Heart right ventricle (tissue), 16 donors: ENCODE data around the gene DSG2. TPM values are rescaled to one million over a fixed set of nuclear protein-coding genes. Genes with fewer than 3 reads are reported as not detected.

Experiments
- ATAC-seq, 8 donors: fragments of 200-7000 bp; cut with Tn5 transposase; one replicate each; pipeline ENCODE4 v1.9.1; 2020; ENCODE audit warnings: mild to moderate bottlenecking in 8 of 8, moderate library complexity in 8 of 8, moderate number of reproducible peaks in 1 of 8
- DNase-seq, 2 donors: peaks; one replicate each; pipeline ENCODE4 v3.0.0-alpha.2; 2020
- H3K27ac ChIP-seq, 10 donors: fragments of 200-600 bp; sonication (generic) in 2 of 10; one replicate each; pipeline versions ENCODE4 v1.5.0 to v1.8.0; 2020 to 2022; ENCODE audit warnings: mild to moderate bottlenecking in 3 of 10
- H3K27me3 ChIP-seq, 7 donors: fragments of 200-600 bp; one replicate each; pipeline ENCODE4 v1.8.0; 2021 to 2022; ENCODE audit warnings: mild to moderate bottlenecking in 2 of 7
- H3K36me3 ChIP-seq, 9 donors: fragments of 200-600 bp; sonication (generic) in 1 of 9; one replicate each; pipeline versions ENCODE4 v1.5.0 to v1.8.0; 2020 to 2022; ENCODE audit warnings: mild to moderate bottlenecking in 2 of 9
- H3K4me1 ChIP-seq, 9 donors: fragments of 200-600 bp; sonication (generic) in 1 of 9; one replicate each; pipeline versions ENCODE4 v1.5.0 to v1.8.0; 2020 to 2022; ENCODE audit warnings: mild to moderate bottlenecking in 4 of 9
- H3K4me3 ChIP-seq, 10 donors: fragments of 200-600 bp; sonication (generic) in 2 of 10; one replicate each; pipeline versions ENCODE4 v1.5.0 to v1.8.0; 2020 to 2022; ENCODE audit warnings: mild to moderate bottlenecking in 7 of 10, moderate library complexity in 2 of 10
- H3K9me3 ChIP-seq, 11 donors: fragments of 200-600 bp in 10 of 11; sonication (generic) in 2 of 11; one replicate each; pipeline versions ENCODE4 v1.5.0 to v1.8.0; 2013 to 2022; ENCODE audit warnings: mild to moderate bottlenecking in 2 of 11, control low read depth in 1 of 11, moderate library complexity in 1 of 11
- WGBS, 2 donors: extraction: QIAGEN DNeasy Blood & Tissue Kit; methylation state at CpG; one replicate each; pipeline ENCODE4 v1.1.7; 2013; ENCODE audit warnings: inconsistent platforms in 1 of 2; 5-methylcytosine and 5-hydroxymethylcytosine counted together
- intact Hi-C, 10 donors: fragments of 100-400 bp; cut with DNase I; formaldehyde crosslinking; loops; one replicate each; pipeline versions ENCODE4 v1.11.1 to v1.14.2; 2022
- polyA plus RNA-seq, 2 donors: library from polyadenylated mRNA; stranded (reverse); fragments of 200-250 nt; gene quantifications; one replicate each; pipeline ENCODE4 v1.2.3, GENCODE V29; 2013
- total RNA-seq, 10 donors: library from RNA; stranded (reverse); fragmentation: NEBNext Ultra II Directional in 3 of 10; extraction: Animal tissue kit (Norgen Biotek cat#: 25700) in 3 of 10; gene quantifications; one replicate each; pipeline versions ENCODE4 v1.2.1 to v1.2.4, GENCODE V29; 2021 to 2023
- TF ChIP-seq, protein P1 (sequence below), 9 donors: fragments of 200-600 bp; sonication (generic) in 2 of 9; IDR thresholded peaks; one replicate each; pipeline versions ENCODE4 v1.5.0 to v1.8.0; 2021 to 2022; ENCODE audit warnings: antibody characterized with exemption in 9 of 9, mild to moderate bottlenecking in 5 of 9, moderate library complexity in 1 of 9
- donor health status: Arrhythmogenic right ventricular cardiomyopathy.
- donor health status: ischemic (EF 13 %, LVEDD 7.1; RV severe dilation, severe dysfunction).
- donor health status: healthy with polysubstance abuse.
- donor health status: DM: no; HTN: yes; CAD: no.
- donor health status: DM: no; HTN: no; CAD: no.
- donor health status: ischemic (EF 25% LVEDD 6.9; RV normal size, moderate dysfunction).
- donor health status: ischemic (EF 25% LVEDD 5.7; RV mildly dilated, moderate dysfunction).
- donor health status: healthy.
- donor health status: DM: yes; HTN: yes; CAD: no.
- donor health status: Ischemic cardiomyopathy.
- donor health status: ischemic (EF 35%, LVEDD 5.7; RV mildly dilated, moderate dysfunction).
- donor health status: nonischemic (EF 11% LVEDD 7.7; RV severe dilation, severe dysfunction).
- donor health status: DM: yes; HTN: yes; CAD: no.
- donor health status: PGD.
- donor health status: ischemic (EF 29% LVEDD 5.4; RV normal size, mild dysfunction).
- donor health status: nonischemic (EF 23%, LVEDD 6.1; RV moderate dilation, normal function).

DSG2 gene
- total and polyA plus RNA-seq, 12 donors, result 7.6 to 53.8 (median 39.9) TPM

DNA sequence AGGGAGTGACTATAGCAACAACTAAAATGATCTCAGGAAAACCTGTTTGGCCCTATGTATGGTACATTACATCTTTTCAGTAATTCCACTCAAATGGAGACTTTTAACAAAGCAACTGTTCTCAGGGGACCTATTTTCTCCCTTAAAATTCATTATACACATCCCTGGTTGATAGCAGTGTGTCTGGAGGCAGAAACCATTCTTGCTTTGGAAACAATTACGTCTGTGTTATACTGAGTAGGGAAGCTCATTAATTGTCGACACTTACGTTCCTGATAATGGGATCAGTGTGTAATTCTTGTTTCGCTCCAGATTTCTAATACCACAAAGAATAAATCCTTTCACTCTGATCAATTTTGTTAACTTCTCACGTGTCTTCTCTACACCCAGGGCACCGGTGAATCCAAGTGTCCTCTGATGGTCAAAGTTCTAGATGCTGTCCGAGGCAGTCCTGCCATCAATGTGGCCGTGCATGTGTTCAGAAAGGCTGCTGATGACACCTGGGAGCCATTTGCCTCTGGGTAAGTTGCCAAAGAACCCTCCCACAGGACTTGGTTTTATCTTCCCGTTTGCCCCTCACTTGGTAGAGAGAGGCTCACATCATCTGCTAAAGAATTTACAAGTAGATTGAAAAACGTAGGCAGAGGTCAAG is 94.7 kb downstream of the DSG2 start:
- no peaks in the 10 kb centered on the region for H3K4me1 ChIP-seq
- intact Hi-C loops, result no loop called here
- WGBS, 2 donors, result 59 to 68% methylated on average over 10 of the region's 10 CpGs
- H3K4me3 ChIP-seq, result no peak overlapping the region
- DNase-seq (no peak), ATAC-seq (no peak)
- no peak overlapping the region for H3K27ac ChIP-seq
- TF ChIP-seq, protein P1, sequence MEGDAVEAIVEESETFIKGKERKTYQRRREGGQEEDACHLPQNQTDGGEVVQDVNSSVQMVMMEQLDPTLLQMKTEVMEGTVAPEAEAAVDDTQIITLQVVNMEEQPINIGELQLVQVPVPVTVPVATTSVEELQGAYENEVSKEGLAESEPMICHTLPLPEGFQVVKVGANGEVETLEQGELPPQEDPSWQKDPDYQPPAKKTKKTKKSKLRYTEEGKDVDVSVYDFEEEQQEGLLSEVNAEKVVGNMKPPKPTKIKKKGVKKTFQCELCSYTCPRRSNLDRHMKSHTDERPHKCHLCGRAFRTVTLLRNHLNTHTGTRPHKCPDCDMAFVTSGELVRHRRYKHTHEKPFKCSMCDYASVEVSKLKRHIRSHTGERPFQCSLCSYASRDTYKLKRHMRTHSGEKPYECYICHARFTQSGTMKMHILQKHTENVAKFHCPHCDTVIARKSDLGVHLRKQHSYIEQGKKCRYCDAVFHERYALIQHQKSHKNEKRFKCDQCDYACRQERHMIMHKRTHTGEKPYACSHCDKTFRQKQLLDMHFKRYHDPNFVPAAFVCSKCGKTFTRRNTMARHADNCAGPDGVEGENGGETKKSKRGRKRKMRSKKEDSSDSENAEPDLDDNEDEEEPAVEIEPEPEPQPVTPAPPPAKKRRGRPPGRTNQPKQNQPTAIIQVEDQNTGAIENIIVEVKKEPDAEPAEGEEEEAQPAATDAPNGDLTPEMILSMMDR (IDR thresholded peaks at IDR 0.05), result no peak
- peaks cover 0 to 5% (median 0%) of the 10 kb centered on the region in 11 donors for H3K9me3 ChIP-seq
- H3K27me3 ChIP-seq, result peaks cover 0 to 6% (median 0%) of the 10 kb centered on the region in 7 donors
- H3K36me3 ChIP-seq, result no peaks in the 10 kb centered on the region

DNA sequence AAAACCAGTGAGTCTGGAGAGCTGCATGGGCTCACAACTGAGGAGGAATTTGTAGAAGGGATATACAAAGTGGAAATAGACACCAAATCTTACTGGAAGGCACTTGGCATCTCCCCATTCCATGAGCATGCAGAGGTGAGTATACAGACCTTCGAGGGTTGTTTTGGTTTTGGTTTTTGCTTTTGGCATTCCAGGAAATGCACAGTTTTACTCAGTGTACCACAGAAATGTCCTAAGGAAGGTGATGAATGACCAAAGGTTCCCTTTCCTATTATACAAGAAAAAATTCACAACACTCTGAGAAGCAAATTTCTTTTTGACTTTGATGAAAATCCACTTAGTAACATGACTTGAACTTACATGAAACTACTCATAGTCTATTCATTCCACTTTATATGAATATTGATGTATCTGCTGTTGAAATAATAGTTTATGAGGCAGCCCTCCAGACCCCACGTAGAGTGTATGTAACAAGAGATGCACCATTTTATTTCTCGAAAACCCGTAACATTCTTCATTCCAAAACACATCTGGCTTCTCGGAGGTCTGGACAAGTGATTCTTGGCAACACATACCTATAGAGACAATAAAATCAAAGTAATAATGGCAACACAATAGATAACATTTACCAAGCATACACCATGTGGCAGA is 97.3 kb downstream of the DSG2 start:
- TF ChIP-seq, protein P1 (IDR thresholded peaks at IDR 0.05), result no peak
- 83 to 84% methylated on average over 5 of the region's 5 CpGs for WGBS, 2 donors
- Histone ChIP-seq H3K27me3 (peaks cover 0 to 6% (median 0%) of the 10 kb centered on the region in 7 donors), H3K27ac (no peak overlapping the region), H3K4me3 (no peak overlapping the region), H3K9me3 (peaks cover 0 to 5% (median 0%) of the 10 kb centered on the region in 11 donors), H3K4me1 (no peaks in the 10 kb centered on the region), H3K36me3 (no peaks in the 10 kb centered on the region)
- DNase-seq, result no peak
- intact Hi-C loops, result no loop called here
- ATAC-seq, result no peak

DNA sequence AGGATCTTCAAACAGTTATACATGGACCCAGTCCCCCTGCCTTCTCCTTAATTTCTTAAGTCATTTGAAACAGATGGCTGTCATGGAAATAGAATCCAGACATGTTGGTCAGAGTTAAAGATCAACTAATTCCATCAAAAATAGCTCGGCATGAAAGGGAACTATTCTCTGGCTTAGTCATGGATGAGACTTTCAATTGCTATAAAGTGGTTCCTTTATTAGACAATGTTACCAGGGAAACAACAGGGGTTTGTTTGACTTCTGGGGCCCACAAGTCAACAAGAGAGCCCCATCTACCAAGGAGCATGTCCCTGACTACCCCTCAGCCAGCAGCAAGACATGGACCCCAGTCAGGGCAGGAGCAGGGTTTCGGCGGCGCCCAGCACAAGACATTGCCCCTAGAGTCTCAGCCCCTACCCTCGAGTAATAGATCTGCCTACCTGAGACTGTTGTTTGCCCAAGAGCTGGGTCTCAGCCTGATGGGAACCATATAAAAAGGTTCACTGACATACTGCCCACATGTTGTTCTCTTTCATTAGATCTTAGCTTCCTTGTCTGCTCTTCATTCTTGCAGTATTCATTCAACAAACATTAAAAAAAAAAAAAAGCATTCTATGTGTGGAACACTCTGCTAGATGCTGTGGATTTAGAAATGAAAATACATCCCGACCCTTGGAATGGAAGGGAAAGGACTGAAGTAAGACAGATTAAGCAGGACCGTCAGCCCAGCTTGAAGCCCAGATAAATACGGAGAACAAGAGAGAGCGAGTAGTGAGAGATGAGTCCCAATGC is 98.3 kb downstream of the DSG2 start:
- Histone ChIP-seq H3K36me3 (no peaks in the 10 kb centered on the region), H3K27ac (no peak overlapping the region), H3K4me1 (no peaks in the 10 kb centered on the region), H3K27me3 (peaks cover 0 to 6% (median 0%) of the 10 kb centered on the region in 7 donors), H3K4me3 (no peak overlapping the region), H3K9me3 (peaks cover 0 to 5% (median 0%) of the 10 kb centered on the region in 11 donors)
- no peak for DNase-seq
- ATAC-seq, result no peak
- 88 to 91% methylated on average over 9 of the region's 9 CpGs for WGBS, 2 donors
- TF ChIP-seq, protein P1 (IDR thresholded peaks at IDR 0.05), result no peak
- intact Hi-C loops, result no loop called here

DNA sequence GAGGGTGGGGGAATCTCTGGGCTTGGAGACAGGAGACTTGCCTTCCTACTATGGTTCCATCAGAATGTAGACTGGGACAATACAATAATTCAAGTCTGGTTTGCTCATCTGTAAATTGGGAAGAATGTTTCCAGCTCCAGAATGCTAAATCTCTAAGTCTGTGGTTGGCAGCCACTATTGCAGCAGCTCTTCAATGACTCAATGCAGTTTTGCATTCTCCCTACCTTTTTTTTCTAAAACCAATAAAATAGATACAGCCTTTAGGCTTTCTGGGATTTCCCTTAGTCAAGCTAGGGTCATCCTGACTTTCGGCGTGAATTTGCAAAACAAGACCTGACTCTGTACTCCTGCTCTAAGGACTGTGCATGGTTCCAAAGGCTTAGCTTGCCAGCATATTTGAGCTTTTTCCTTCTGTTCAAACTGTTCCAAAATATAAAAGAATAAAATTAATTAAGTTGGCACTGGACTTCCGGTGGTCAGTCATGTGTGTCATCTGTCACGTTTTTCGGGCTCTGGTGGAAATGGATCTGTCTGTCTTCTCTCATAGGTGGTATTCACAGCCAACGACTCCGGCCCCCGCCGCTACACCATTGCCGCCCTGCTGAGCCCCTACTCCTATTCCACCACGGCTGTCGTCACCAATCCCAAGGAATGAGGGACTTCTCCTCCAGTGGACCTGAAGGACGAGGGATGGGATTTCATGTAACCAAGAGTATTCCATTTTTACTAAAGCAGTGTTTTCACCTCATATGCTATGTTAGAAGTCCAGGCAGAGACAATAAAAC is 100.2 kb downstream of the DSG2 start:
- H3K4me3 ChIP-seq, result no peak overlapping the region
- WGBS, 2 donors, result 90 to 92% methylated on average over 13 of the region's 13 CpGs

More for the DNA sequence above, 100.2 kb downstream of the DSG2 start:
- TF ChIP-seq, protein P1 (IDR thresholded peaks at IDR 0.05), result no peak
- no peaks in the 10 kb centered on the region for H3K27me3 ChIP-seq
- DNase-seq, result no peak
- no peak overlapping the region for H3K27ac ChIP-seq
- H3K9me3 ChIP-seq, result peaks cover 0 to 5% (median 0%) of the 10 kb centered on the region in 11 donors
- no peaks in the 10 kb centered on the region for H3K36me3 ChIP-seq
- ATAC-seq, result no peak
- no peaks in the 10 kb centered on the region for H3K4me1 ChIP-seq
- intact Hi-C loops, result no loop called here
